HG03097 (cell line): Measurements from ENCODE around the gene TTYH2.
"Not testable (repeated sequence)": the region's sequence is repeated elsewhere in the genome, so short reads cannot be mapped to it uniquely, and the experiment has no call there.

Source experiments
- ATAC-seq: cut with Tn5 transposase; IDR thresholded peaks from one replicate; pipeline ENCODE4 v1.9.1; 2021; ENCODE audit not compliant: unreplicated experiment, low FRiP score

Gene TTYH2

DNA sequence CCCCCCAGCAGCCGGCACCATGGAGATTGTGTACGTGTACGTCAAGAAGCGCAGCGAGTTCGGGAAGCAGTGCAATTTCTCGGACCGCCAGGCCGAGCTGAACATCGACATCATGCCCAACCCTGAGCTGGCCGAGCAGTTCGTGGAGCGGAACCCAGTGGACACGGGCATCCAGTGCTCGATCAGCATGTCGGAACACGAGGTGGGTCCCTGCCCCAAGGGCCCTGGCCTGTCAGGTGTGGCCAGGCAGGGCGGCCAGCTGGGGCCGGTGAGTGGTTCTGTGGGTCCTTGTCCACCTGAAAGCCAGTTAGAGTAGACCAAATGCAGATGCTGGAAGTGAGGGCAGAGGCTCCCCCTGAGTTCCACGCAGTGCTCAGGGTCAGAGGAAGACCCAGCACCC, 68.4 kb downstream of the TTYH2 start:
- ATAC-seq: no peak

DNA sequence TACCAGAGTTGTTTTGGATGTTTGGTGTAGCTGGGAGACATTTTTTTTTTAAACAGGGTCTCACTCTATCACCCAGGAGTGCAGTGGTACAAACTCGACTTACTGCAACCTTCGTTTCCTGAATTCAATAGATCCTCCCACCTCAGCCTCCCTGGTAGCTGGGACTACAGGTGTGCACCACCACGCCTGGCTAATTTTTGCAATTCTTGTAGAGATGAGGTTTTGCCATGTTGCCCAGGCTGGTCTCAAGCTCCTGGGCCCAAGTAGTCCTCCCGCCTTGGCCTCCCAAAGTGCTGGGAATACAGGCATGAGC, 68.9 kb downstream of the TTYH2 start:
- not testable (repeated sequence) for ATAC-seq

DNA sequence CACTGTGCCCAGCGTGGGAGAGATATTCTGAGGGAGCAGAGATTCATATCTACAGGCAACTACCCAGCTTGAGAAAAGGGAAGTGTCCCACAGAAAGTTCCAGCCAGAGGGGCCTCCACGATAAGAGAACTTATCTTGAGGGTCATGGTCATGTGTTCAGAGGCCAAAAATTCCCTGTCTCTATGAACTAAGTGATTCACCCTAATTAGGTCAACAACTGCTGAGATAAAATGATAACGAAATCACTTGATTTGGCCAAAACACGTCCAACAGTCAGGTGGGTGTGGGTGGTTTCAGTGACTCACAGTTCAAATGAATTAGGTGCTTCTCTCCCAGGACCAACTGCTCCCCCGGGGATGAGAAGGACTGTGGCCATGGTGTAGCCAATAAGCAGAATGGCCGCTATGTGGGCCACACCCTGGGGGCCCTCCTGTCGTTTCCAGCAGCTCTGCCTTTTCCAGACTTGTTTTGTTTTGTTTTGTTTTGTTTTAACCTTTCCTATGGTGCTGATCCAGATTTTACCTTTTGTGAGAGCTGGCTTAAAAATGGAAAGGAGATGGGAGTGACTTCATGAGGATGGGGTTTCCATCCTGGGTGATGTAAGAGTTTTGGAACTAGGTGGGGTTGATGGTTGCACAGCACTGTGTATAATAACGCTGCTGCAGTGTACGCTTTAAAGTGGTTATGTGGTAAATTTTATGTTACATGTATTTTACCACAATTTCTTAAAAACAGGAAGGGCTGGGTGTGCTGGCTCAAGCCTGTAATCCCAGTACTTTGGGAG, 69.4 kb downstream of the TTYH2 start:
- ATAC-seq: no peak

GRCh38 chr17:74283371-74283673, 70.0 kb downstream of the TTYH2 start:
- no peak for ATAC-seq

GRCh38 chr17:74287031-74287602, 73.7 kb downstream of the TTYH2 start:
- ATAC-seq: no peak

- ATAC-seq: no peak
These were observed 75.4 kb downstream of the TTYH2 start for GRCh38 chr17:74288785-74289184.

DNA sequence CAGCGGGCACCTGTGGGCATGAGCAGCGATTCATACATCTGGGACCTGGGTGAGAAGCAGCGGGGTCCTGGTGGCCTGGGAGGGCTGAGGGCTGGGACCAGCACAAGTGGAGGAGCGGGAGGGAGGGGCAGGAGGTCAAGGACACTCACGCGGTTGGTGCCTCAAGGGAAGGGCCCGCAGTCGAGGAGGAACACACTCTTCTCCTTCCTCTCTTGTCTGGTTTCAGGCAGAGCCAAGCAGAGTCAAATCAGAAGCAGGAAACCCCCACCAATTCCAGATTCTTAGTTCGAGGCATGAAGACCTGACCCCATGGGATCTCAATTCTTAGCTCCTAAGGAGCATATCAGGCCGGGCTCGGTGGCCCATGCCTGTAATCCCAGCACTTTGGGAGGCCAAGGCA, 76.3 kb downstream of the TTYH2 start:
- no peak for ATAC-seq

DNA sequence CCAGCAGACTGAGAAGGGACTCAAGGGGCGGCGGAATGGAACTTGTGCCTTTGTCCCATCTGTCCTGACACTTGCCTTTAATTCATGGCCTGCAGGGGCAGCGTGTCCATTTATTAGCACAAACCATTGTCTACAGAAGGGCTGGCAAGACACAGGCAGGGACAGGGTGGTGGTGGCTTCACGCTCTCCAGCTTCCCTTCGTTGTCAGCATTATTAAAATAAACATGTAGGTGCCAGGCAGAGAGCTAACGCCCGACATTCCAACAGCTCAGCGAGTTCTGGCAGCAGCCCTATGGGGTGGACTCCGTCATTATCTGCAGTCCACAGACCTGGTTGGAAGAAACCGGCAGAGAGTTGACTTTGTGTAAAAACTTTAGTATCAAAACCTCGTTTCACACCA, 77.0 kb downstream of the TTYH2 start:
- ATAC-seq: no peak

DNA sequence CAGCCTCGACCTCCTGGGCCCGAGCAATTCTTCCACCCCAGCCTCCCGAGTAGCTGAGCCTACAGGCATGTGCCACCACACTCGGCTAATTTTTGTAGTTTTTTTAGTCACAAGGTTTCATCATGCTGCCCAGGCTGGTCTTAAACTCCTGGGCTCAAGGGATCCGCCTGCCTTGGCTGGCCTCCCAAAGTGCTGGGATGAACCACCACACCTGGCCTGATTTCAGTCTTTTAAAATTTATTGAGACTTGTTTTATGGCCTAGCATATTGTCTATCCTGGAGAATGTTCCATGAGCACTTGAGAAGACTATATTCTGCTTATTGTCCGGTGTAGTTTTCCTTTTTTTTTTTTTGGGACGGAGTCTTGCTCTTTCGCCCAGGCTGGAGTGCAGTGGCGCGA, 79.1 kb downstream of the TTYH2 start:
- no peak for ATAC-seq

GRCh38 chr17:74295625-74296547, 82.5 kb downstream of the TTYH2 start:
- no peak for ATAC-seq

GRCh38 chr17:74296548-74296936, 83.2 kb downstream of the TTYH2 start:
- no peak for ATAC-seq

DNA sequence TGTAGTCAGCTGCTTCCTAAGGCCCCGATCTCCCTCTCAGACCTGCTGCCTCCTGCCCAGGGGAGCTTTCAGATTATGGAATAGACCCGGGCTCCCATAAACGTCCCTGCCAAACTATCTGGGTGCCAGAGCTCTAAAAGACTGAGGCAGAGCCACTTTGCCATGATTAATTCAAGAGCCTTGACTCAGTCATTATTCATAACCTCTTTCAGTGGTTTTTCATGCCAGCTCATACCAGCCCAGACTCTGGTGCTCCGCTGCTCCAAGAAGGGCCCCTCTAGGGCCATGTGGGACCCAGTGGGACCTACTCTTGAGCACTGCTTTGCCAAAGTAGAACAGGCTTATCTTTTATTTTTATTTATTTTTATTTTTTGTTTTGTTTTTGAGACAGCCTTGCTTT, 84.6 kb downstream of the TTYH2 start:
- no peak for ATAC-seq

DNA sequence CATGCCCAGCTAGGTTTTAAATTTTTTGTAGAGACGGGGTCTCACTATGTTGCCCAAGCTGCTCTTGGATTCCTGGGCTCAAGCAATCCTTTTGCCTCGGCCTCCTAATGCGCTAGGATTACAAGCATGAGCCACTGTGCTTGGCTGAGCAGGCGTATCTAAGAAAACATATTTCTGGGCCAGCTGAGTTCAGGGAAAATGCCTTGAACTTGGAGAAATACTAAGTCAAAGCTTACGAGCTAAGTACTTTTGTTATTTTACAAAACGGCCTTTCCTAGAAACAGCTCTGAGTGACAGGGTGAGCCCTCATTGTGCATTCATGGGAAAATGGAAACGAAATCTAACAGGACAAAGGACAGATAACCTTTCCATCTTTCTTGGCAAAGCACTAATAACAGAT, 85.4 kb downstream of the TTYH2 start:
- no peak for ATAC-seq

- ATAC-seq: no peak
These were observed 86.0 kb downstream of the TTYH2 start for GRCh38 chr17:74299226-74300009.

- ATAC-seq: no peak
These were observed 89.9 kb downstream of the TTYH2 start for GRCh38 chr17:74303305-74303704.

DNA sequence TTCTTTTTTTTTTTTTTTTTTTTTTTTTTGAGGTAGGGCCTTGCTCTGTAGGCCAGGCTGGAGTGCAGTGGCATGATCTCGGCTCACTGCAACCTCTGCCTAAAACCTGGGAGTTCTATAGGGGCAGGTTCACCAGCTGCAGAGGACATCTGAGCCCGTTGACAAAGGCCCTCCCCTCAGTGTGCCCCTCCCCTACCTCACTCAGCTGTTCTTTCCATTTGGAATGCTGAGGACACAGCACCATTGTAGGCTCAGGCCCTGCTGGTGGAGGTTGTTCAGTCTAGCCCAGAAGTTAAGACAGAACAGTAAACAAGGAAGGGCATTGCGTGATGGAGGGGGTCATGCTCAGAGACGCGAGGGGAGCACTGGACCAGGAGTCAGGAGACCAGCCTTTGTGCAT, 90.8 kb downstream of the TTYH2 start:
- no peak for ATAC-seq

GRCh38 chr17:74305865-74306654, 92.7 kb downstream of the TTYH2 start:
- no peak for ATAC-seq

DNA sequence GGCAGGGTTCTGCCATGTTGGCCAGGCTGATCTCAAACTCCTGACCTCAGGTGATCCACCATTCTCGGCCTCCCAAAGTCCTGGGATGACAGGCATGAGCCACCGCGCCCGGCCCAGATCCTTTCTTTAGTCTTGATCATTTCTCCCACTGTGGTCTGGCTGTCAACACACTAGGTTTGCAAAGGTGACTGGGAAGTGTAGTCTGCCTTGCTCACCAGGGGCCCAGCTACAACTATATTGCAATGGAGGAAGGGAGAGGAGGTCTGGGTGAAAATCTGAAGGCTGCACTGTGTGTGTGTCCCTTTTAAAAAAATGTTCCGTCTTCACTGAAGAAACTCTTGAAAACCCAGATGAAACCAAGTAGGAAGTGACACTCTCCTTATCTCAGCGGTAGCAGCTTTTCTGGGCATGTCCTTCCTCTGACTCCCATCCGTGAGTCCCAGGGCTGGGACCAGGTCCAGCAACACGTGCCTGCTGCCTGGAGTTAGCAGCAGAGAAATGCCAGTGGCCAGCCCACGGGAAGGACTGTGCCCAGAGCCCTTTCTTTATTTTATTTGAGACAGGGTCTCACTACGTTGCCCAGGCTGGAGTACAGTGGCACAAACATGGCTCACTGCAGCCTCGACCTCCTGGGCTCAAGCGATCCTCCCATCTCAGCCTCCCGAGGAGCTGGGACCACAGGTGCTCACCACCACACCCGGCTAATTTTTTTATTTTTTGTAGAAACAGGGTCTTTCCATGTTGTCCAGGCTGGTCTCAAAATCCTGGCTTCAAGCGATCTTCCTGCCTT, 94.8 kb downstream of the TTYH2 start:
- no peak for ATAC-seq

DNA sequence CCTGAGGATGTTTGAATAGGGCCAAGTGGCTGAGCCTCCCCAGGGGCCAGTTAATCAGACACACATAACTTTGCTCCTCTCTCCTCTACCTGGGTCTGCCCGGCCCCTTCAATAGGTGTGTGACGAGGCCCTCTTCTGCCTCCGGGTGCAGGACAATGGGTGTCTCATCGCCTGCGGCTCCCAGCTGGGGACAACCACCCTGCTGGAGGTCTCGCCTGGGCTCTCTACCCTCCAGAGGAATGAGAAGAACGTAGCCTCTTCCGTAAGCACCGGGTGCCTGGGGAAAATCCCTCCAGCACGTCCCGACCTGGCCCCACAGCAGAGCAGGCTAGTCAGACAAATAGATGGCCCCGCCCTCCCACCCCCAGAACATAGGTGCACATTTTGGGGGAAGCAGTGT, 96.5 kb downstream of the TTYH2 start:
- no peak for ATAC-seq
